HCT116 (cell line): ENCODE results near the gene COTL1. TPM values are rescaled to one million over a fixed set of nuclear protein-coding genes. Genes with fewer than 3 reads are reported as not detected.

Experiments
- ATAC-seq: fragments of 200-7000 bp; cut with Tn5 transposase; 2 replicates; pipeline ENCODE4 v1.9.1; 2020; ENCODE audit warnings: mild to moderate bottlenecking, moderate library complexity
- BruUV-seq: library from RNA; stranded (reverse); fragments of 400-500 nt; replicated peaks from 2 replicates; lab custom pipeline; 2021; lab: Mats Ljungman, UMichigan
- CTCF ChIA-PET: fragments of 300-600 bp; sonication (Branson Sonifier 250); formaldehyde crosslinking; loops from one replicate; lab custom pipeline; 2021; ENCODE audit warnings: antibody characterized with exemption; lab: Charles Lee
- POLR2A ChIA-PET: fragments of 300-600, 350-600 bp; sonication (Branson Sonifier 250); formaldehyde crosslinking; loops from one replicate; lab custom pipeline; 2021; ENCODE audit warnings: antibody characterized with exemption; lab: Charles Lee
- RAD21 ChIA-PET, 2 experiments: fragments of 300-600 bp; sonication (Branson Sonifier 250); formaldehyde crosslinking; loops; one replicate each; lab custom pipeline; 2023; ENCODE audit warnings: low total read pairs in 2 of 2; ENCODE audit not compliant: uncharacterized antibody in 2 of 2, unreplicated experiment in 2 of 2, low non-redundant PET in 1 of 2; lab: Charles Lee
- DNase-seq: peaks from one replicate; pipeline ENCODE4 v3.0.0-alpha.2; 2010; ENCODE audit warnings: low read depth, low spot score
- H2AFZ ChIP-seq: fragments of 200-600 bp; shearing (Covaris generic), sonication (generic); 2 replicates; pipeline ENCODE4 v1.6.1; 2017; ENCODE audit warnings: low read depth, mixed run types, mixed read lengths, antibody characterized with exemption, low read length; ENCODE audit not compliant: poor library complexity, severe bottlenecking
- H3K27ac ChIP-seq: 2 replicates; pipeline ENCODE4 v1.5.1; 2012; ENCODE audit warnings: low read depth, low read length
- H3K27me3 ChIP-seq: fragments of 200-600 bp; sonication (generic); 2 replicates; pipeline ENCODE4 v1.6.1; 2016; ENCODE audit warnings: mixed run types, low read length, mixed read lengths; ENCODE audit not compliant: insufficient read depth
- H3K36me3 ChIP-seq, 2 experiments: fragments of 200-500 bp in 1 of 2; fragments of 200-600 bp in 1 of 2; sonication (Bioruptor generic) in 1 of 2; sonication (generic) in 1 of 2; 2 replicates each; pipeline versions ENCODE4 v1.5.1 to v1.6.1; 2014 to 2016; ENCODE audit warnings: low read length in 2 of 2, inconsistent platforms in 1 of 2, mixed read lengths in 1 of 2, mixed run types in 1 of 2; ENCODE audit not compliant: insufficient read depth in 2 of 2, control insufficient read depth in 1 of 2
- H3K4me1 ChIP-seq, 2 experiments: fragments of 200-600 bp in 1 of 2; sonication (generic) in 1 of 2; 2 replicates each; pipeline versions ENCODE4 v1.5.1 to v1.6.1; 2012 to 2017; ENCODE audit warnings: low read length in 2 of 2, inconsistent platforms in 1 of 2, mild to moderate bottlenecking in 1 of 2, mixed read lengths in 1 of 2, mixed run types in 1 of 2, moderate library complexity in 1 of 2; ENCODE audit not compliant: insufficient read depth in 2 of 2, control insufficient read depth in 1 of 2
- H3K4me2 ChIP-seq: fragments of 200-600 bp; sonication (generic); 2 replicates; pipeline ENCODE4 v1.6.1; 2017; ENCODE audit warnings: mixed run types, low read length, mixed read lengths
- H3K4me3 ChIP-seq, 2 experiments: fragments of 200-600 bp in 1 of 2; sonication (generic) in 1 of 2; replicated peaks in 1 of 2; 2 replicates each; pipeline ENCODE4 v1.5.1; 2011 to 2016; ENCODE audit warnings: low read length in 2 of 2, control low read depth in 1 of 2, low read depth in 1 of 2, mild to moderate bottlenecking in 1 of 2, mixed read lengths in 1 of 2, mixed run types in 1 of 2
- H3K79me2 ChIP-seq: fragments of 200-600 bp; sonication (generic); 2 replicates; pipeline ENCODE4 v1.6.1; 2017; ENCODE audit warnings: mild to moderate bottlenecking, mixed run types, low read length, moderate library complexity, mixed read lengths; ENCODE audit not compliant: insufficient read depth
- H3K9ac ChIP-seq: fragments of 200-600 bp; sonication (generic); 2 replicates; pipeline ENCODE4 v1.6.1; 2016; ENCODE audit warnings: low read length, mixed read lengths
- H3K9me2 ChIP-seq: fragments of 200-600 bp; sonication (generic), shearing (Covaris generic); 2 replicates; pipeline ENCODE4 v1.6.1; 2017; ENCODE audit warnings: mixed run types, mild to moderate bottlenecking, moderate library complexity; ENCODE audit not compliant: insufficient read depth
- H3K9me3 ChIP-seq, 2 experiments: fragments of 200-500 bp in 1 of 2; fragments of 200-600 bp in 1 of 2; sonication (Bioruptor generic) in 1 of 2; sonication (generic) in 1 of 2; 2 replicates each; pipeline ENCODE4 v1.6.1; 2014 to 2017; ENCODE audit warnings: low read length in 2 of 2, mixed read lengths in 2 of 2, inconsistent platforms in 1 of 2, low read depth in 1 of 2, mild to moderate bottlenecking in 1 of 2, mixed run types in 1 of 2, moderate library complexity in 1 of 2; ENCODE audit not compliant: control insufficient read depth in 1 of 2, insufficient read depth in 1 of 2
- H4K20me1 ChIP-seq: fragments of 200-600 bp; sonication (generic), shearing (Covaris generic); 2 replicates; pipeline ENCODE4 v1.6.1; 2017; ENCODE audit warnings: mixed run types, mild to moderate bottlenecking, moderate library complexity; ENCODE audit not compliant: insufficient read depth
- ATF3 ChIP-seq: IDR thresholded peaks from 2 replicates; pipeline ENCODE4 v1.6.1; 2012
- CBX3 ChIP-seq: IDR thresholded peaks from 2 replicates; pipeline ENCODE4 v1.6.1; 2012; ENCODE audit warnings: low read depth
- CEBPB ChIP-seq: IDR thresholded peaks from 2 replicates; pipeline ENCODE4 v1.6.1; 2012; ENCODE audit warnings: low read depth
- CTCF ChIP-seq, 3 experiments: fragments of 200-600 bp in 1 of 3; sonication (generic) in 1 of 3; IDR thresholded peaks in 2 of 3; conservative IDR thresholded peaks in 1 of 3; 2 replicates each; pipeline ENCODE4 v1.5.1; 2012 to 2017; ENCODE audit warnings: low read depth in 2 of 3, low read length in 2 of 3, antibody characterized with exemption in 1 of 3, borderline replicate concordance in 1 of 3, control low read depth in 1 of 3, mild to moderate bottlenecking in 1 of 3, mixed read lengths in 1 of 3, mixed run types in 1 of 3, moderate library complexity in 1 of 3; ENCODE audit not compliant: insufficient read depth in 1 of 3
- JUND ChIP-seq: IDR thresholded peaks from 2 replicates; pipeline ENCODE4 v1.6.1; 2012
- MAX ChIP-seq: IDR thresholded peaks from 2 replicates; pipeline ENCODE4 v1.6.1; 2012
- REST ChIP-seq: IDR thresholded peaks from 2 replicates; pipeline ENCODE4 v1.6.1; 2012; ENCODE audit warnings: low read depth
- SP1 ChIP-seq: IDR thresholded peaks from 2 replicates; pipeline ENCODE4 v1.6.1; 2012; ENCODE audit warnings: low read depth
- SRF ChIP-seq: IDR thresholded peaks from 2 replicates; pipeline ENCODE4 v1.6.1; 2012; ENCODE audit warnings: low read depth
- ZBTB33 ChIP-seq: IDR thresholded peaks from 2 replicates; pipeline ENCODE4 v1.6.1; 2011; ENCODE audit warnings: mild to moderate bottlenecking, low read length, moderate library complexity; ENCODE audit not compliant: insufficient replicate concordance; ENCODE audit errors: extremely low read depth
- ZFX ChIP-seq: fragments of 450-650 bp; IDR thresholded peaks from 2 replicates; pipeline ENCODE4 v1.6.1; 2017
- intact Hi-C: fragments of 100-400 bp; cut with micrococcal nuclease; formaldehyde crosslinking; loops from 2 replicates; pipeline ENCODE4 v1.10.0; 2022
- total RNA-seq: library from RNA; stranded (reverse); gene quantifications from one replicate; pipeline ENCODE4 v1.2.1, GENCODE V29; 2021; ENCODE audit not compliant: unreplicated experiment

COTL1 gene
- total RNA-seq, 1 experiment from 2014 or later: 276 TPM

- no peak for TF ChIP-seq ZBTB33
- TF ChIP-seq CEBPB: no peak
Observed at GRCh38 chr16:84660973-84661372, 43.1 kb upstream of the COTL1 start (continued).

- no peaks in the 10 kb centered on the region for H3K9me3 ChIP-seq
- no peak overlapping the region for H3K9ac ChIP-seq
- no peaks in the 10 kb centered on the region for H3K9me2 ChIP-seq
- CTCF ChIA-PET: no interaction called here
- no peak overlapping the region for H3K27ac ChIP-seq
- H2AFZ ChIP-seq: no peak overlapping the region
- peaks cover 46% of the 10 kb centered on the region in 2 experiments for H3K36me3 ChIP-seq
- TF ChIP-seq ZBTB33 (no peak), ZFX (no peak), CTCF (IDR thresholded peaks at IDR 0.05 in 2 of 3, conservative IDR thresholded peaks at IDR 0.05 in 1 of 3; ENCODE audit: borderline replicate concordance in 1 of 3, insufficient read depth in 1 of 3, low read depth in 2 of 3, low read length in 2 of 3) (no peak), SP1 (no peak), CBX3 (no peak), SRF (no peak), REST (no peak), MAX (no peak), ATF3 (no peak), JUND (no peak), CEBPB (no peak)
- H3K4me1 ChIP-seq: no peaks in the 10 kb centered on the region
- no peaks in the 10 kb centered on the region for H3K27me3 ChIP-seq
- H3K4me3 ChIP-seq: no peak overlapping the region
- no peak overlapping the region for H3K4me2 ChIP-seq
- no peaks in the 10 kb centered on the region for H4K20me1 ChIP-seq
- RAD21 ChIA-PET: no interaction called here
- intact Hi-C loops: no loop called here
- POLR2A ChIA-PET: no interaction called here
- DNase-seq (no peak), ATAC-seq (no peak)
- H3K79me2 ChIP-seq: no peaks in the 10 kb centered on the region
- BruUV-seq: no TSS peak
Observed at GRCh38 chr16:84659656-84660300, 41.9 kb upstream of the COTL1 start.
